Fibroblast of villous mesenchyme (primary cell): ENCODE data around the gene RASSF10. TPM values are rescaled to one million over a fixed set of nuclear protein-coding genes. Genes with fewer than 3 reads are reported as not detected.

Experiments used
- DNase-seq: peaks from one replicate; pipeline ENCODE4 v3.0.0-alpha.2; 2010; ENCODE audit warnings: low read depth
- H3K4me3 ChIP-seq: 2 replicates; pipeline ENCODE4 v1.5.1; 2011; ENCODE audit warnings: low read depth, mild to moderate bottlenecking, low read length
- total RNA-seq: library from RNA; depleted of rRNA; stranded (reverse); fragments of >200 nt; gene quantifications from 2 replicates; pipeline ENCODE4 v1.2.3, GENCODE V29; 2012
- TF ChIP-seq, protein P1 (sequence below): IDR thresholded peaks from 2 replicates; pipeline ENCODE4 v1.5.1; 2012; ENCODE audit warnings: low read depth, mild to moderate bottlenecking, low read length; ENCODE audit not compliant: insufficient read depth

The RASSF10 gene
- total RNA-seq, 1 donor = not detected

DNA sequence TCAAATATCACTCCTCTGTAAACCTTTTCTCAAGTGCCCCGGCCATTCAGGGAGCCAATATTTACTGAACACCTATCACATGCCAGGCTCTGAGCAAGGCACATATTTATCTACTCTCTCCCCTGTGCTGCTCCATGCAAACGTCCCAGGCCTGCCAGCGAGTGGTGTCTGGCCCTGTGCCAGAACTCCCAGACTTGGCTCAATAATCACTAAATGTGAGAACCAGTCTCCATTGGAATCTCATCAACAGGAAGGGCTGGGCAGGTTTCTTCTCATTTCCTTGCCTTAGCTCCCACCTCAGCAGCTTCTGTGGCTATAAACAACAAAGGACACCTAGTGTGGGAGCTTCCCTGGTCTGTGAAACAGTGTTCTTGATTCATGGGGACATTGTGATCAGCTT, 21.7 kb downstream of the RASSF10 start:
- TF ChIP-seq, protein P1, sequence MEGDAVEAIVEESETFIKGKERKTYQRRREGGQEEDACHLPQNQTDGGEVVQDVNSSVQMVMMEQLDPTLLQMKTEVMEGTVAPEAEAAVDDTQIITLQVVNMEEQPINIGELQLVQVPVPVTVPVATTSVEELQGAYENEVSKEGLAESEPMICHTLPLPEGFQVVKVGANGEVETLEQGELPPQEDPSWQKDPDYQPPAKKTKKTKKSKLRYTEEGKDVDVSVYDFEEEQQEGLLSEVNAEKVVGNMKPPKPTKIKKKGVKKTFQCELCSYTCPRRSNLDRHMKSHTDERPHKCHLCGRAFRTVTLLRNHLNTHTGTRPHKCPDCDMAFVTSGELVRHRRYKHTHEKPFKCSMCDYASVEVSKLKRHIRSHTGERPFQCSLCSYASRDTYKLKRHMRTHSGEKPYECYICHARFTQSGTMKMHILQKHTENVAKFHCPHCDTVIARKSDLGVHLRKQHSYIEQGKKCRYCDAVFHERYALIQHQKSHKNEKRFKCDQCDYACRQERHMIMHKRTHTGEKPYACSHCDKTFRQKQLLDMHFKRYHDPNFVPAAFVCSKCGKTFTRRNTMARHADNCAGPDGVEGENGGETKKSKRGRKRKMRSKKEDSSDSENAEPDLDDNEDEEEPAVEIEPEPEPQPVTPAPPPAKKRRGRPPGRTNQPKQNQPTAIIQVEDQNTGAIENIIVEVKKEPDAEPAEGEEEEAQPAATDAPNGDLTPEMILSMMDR = no peak
- DNase-seq = no peak

DNA sequence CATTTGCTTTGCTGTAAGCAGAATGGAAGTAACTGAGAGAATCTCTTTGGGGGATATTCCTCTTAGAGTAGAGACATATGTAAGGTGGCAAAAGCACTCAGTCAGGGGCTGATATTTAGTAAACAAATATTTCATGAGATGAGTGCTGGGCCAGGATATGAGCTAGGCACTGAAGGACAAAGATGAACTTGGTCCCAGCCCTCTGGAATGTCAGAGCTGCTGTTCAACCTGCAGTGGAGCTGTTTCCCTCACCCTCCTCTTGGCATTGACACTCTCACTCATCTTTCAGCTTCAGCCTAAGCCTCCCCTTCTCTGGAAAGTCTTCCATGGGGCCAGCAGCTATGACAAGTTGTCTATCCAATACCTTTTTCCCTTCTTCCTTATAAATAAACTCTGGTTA, 22.2 kb downstream of the RASSF10 start:
- H3K4me3 ChIP-seq = no peak overlapping the region
- DNase-seq = no peak
- TF ChIP-seq, protein P1 = no peak

More for the DNA sequence above, 21.7 kb downstream of the RASSF10 start:
- H3K4me3 ChIP-seq = no peak overlapping the region

DNA sequence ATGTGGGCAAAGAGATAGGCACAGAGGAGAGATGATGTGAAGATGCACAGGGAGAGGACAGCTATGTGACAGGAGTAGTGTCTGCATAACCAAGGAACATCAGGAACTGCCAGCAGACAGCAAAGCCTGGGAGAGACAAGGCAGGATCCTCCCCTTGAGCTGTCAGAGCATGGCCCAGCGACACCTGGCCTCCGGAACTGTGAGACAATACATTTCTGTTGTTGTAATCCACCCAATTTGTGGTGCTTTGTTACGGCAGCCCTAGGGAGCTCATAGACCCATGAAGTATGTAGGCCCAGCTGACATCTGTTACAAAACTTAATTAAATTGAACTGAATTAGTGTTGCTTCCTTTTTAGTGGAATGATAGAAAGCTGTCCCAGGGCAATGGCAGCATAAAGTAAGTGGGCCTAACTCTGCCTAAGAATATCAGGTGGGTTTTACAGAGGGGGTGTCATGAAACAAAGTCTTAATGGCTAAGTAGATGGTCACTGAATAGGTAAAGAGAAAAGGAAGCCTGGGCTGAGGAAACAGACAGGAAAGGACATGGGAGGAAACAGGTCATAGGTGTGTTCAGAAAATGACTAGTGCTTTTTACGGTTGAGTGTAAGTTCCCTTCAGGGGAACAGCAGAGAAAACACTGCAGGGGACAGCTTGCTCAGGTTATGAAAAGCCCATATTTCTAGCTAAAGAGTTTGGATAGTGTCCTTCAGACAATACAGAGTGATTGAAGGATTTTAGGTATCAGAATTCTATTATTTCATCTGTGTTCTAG, 24.8 kb downstream of the RASSF10 start:
- TF ChIP-seq, protein P1 = no peak
- H3K4me3 ChIP-seq = no peak overlapping the region
- no peak for DNase-seq

DNA sequence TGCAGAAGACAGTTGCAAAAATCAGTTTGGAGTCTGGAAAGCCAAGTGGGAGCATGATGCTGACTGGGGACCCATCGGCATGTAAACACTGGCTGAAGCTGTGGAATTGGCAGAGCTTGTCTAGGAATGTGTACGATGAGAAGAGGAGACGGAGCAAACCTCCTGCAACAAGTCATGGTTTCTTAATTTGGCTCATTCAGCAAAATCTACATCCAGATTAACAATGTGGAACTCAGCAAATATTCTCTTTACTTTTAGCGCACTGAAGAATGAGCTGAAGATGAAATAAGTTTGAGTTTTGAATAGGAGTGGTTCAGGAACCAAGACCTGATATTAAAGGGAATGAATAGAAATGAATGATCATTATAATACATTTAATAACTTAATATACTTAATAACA, 26.6 kb downstream of the RASSF10 start:
- TF ChIP-seq, protein P1 = no peak
- no peak for DNase-seq
- H3K4me3 ChIP-seq = no peak overlapping the region

DNA sequence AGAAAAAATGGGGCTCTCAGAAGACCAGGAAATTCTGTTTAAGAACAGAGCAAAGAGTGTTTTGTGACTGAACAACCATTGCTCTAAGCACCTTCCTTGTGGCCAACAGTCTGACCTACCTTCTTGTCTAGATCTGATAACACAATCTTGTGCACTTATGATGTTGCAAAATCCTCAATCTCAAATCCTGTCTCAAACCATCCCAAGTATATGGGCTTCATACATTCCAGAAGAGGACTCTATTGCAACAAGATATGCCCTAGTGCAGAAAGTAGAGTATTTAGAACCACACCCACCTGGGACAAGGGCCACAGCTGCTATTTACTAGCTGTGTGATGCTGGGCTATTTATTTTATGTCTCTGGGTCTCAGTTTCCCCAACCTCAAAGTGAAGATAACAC, 27.1 kb downstream of the RASSF10 start:
- no peak overlapping the region for H3K4me3 ChIP-seq
- DNase-seq = no peak
- TF ChIP-seq, protein P1 = no peak

DNA sequence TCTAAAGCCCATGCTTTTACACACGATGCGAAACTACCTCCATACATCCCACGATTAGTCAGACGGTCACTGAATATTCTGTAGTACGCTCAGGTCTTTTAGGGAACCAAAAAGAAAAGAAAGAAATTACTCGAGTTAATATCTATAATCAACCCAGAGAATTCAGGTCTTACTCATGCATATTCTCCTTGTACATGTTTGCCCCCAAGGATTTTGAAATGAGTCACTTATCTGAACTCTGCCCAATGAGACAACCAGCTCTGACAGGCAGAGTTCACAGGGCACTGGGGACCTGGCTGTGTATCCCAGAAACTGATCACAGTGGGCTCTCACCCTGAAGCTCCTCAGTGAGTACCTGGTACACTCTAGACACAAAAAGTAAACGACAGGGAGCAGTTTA, 29.2 kb downstream of the RASSF10 start:
- H3K4me3 ChIP-seq = no peak overlapping the region
- TF ChIP-seq, protein P1 = no peak
- DNase-seq = no peak

DNA sequence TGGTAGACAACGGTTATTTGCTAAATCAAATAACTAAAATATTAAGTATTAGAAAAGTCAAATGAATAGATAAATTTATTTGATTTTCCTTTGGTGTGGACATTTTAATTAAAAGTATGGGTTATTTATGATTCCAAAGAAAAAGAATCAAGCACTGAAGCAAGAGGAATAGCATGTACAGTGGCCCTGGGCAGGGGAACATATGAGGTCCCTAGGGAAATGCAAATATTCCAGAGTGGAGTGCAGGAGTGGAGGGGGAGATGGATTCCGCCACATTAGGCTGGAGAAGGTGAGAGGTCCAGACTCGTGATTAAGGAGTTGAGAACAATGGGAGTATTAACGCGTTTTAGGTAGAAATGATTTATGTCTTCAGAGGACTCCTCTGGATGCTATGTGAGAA, 30.0 kb downstream of the RASSF10 start:
- no peak overlapping the region for H3K4me3 ChIP-seq
- no peak for DNase-seq
- TF ChIP-seq, protein P1 = no peak
